ENCODE measurements around the gene CHST3. TPM values are rescaled to one million over a fixed set of nuclear protein-coding genes. Genes with fewer than 3 reads are reported as not detected.

The CHST3 gene
- total RNA-seq, 1 donor from 2014 or later: not detected

- DNase-seq (no peak), ATAC-seq (ENCODE audit: low read depth) (no peak)
- intact Hi-C loops (cut with micrococcal nuclease): no loop called here
- ChIA-PET POLR2A (no interaction called here), CTCF (no interaction called here)
- Mint-ChIP-seq H3K27ac (no peak overlapping the region), H3K4me1 (no peaks in the 10 kb centered on the region), H3K9me3 (no peaks in the 10 kb centered on the region), H3K27me3 (no peaks in the 10 kb centered on the region), H3K4me3 (no peak overlapping the region), H3K36me3 (ENCODE audit: low read depth) (no peaks in the 10 kb centered on the region)
- TF ChIP-seq CTCF (IDR thresholded peaks at IDR 0.05): no peak
These were observed 43.2 kb downstream of the CHST3 start for GRCh38 chr10:72007246-72007892.

GRCh38 chr10:72008096-72008981, 44.1 kb downstream of the CHST3 start:
- H3K4me3 Mint-ChIP-seq: no peak overlapping the region
- no peak overlapping the region for H3K27ac Mint-ChIP-seq
- no peaks in the 10 kb centered on the region for H3K27me3 Mint-ChIP-seq
- ChIA-PET CTCF (no interaction called here), POLR2A (no interaction called here)
- no peak for ATAC-seq (ENCODE audit: low read depth)
- H3K4me1 Mint-ChIP-seq: no peaks in the 10 kb centered on the region
- no peaks in the 10 kb centered on the region for H3K9me3 Mint-ChIP-seq
- intact Hi-C loops (cut with micrococcal nuclease): no loop called here
- no peak for TF ChIP-seq CTCF (IDR thresholded peaks at IDR 0.05)
- no peak for DNase-seq
- no peaks in the 10 kb centered on the region for H3K36me3 Mint-ChIP-seq (ENCODE audit: low read depth)

- CTCF ChIA-PET: no interaction called here
- H3K4me3 Mint-ChIP-seq: no peak overlapping the region
- ATAC-seq (ENCODE audit: low read depth): no peak
- TF ChIP-seq CTCF (IDR thresholded peaks at IDR 0.05): no peak
- intact Hi-C loops (cut with micrococcal nuclease): no loop called here
- H3K27me3 Mint-ChIP-seq: peaks cover 3% of the 10 kb centered on the region
- no peak overlapping the region for H3K27ac Mint-ChIP-seq
- H3K36me3 Mint-ChIP-seq (ENCODE audit: low read depth): no peaks in the 10 kb centered on the region
- no peaks in the 10 kb centered on the region for H3K4me1 Mint-ChIP-seq
- POLR2A ChIA-PET: no interaction called here
- no peak for DNase-seq
- no peaks in the 10 kb centered on the region for H3K9me3 Mint-ChIP-seq
These were observed 44.8 kb downstream of the CHST3 start for GRCh38 chr10:72009051-72009424.

GRCh38 chr10:72009425-72010081, 45.4 kb downstream of the CHST3 start:
- no peak for ATAC-seq (ENCODE audit: low read depth)
- ChIA-PET CTCF (no interaction called here), POLR2A (no interaction called here)
- Mint-ChIP-seq H3K9me3 (no peaks in the 10 kb centered on the region), H3K4me1 (no peaks in the 10 kb centered on the region), H3K27ac (no peak overlapping the region), H3K4me3 (no peak overlapping the region), H3K36me3 (ENCODE audit: low read depth) (no peaks in the 10 kb centered on the region), H3K27me3 (peaks cover 4% of the 10 kb centered on the region)
- no peak for DNase-seq
- intact Hi-C loops (cut with micrococcal nuclease): no loop called here
- no peak for TF ChIP-seq CTCF (IDR thresholded peaks at IDR 0.05)
